A204.1 (cell line): ENCODE results near the gene SNORC.
"Not testable (repeated sequence)": the region's sequence is repeated elsewhere in the genome, so short reads cannot be mapped to it uniquely, and the experiment has no call there.

Experiments
- FAIRE-seq: peaks from 2 replicates; lab custom pipeline; 2012; peaks lifted over from hg19 to GRCh38; lab: Jason Lieb, UNC

SNORC gene

GRCh38 chr2:232896720-232897597 is 26.9 kb downstream of the SNORC start:
- FAIRE-seq, result no peak

GRCh38 chr2:232897598-232898408 is 27.7 kb downstream of the SNORC start:
- FAIRE-seq, result no peak

- FAIRE-seq, result no peak
Observed at GRCh38 chr2:232898592-232899543, 28.8 kb downstream of the SNORC start.

- FAIRE-seq, result no peak
Observed at GRCh38 chr2:232900811-232901735, 31.0 kb downstream of the SNORC start.

GRCh38 chr2:232901736-232902578 is 31.9 kb downstream of the SNORC start:
- no peak for FAIRE-seq

- FAIRE-seq, result no peak
Observed at GRCh38 chr2:232903989-232904388, 33.9 kb downstream of the SNORC start.

- FAIRE-seq, result not testable (repeated sequence)
Observed at GRCh38 chr2:232906867-232907717, 37.0 kb downstream of the SNORC start.

- FAIRE-seq, result not testable (repeated sequence)
Observed at GRCh38 chr2:232907718-232908085, 37.6 kb downstream of the SNORC start.

GRCh38 chr2:232908695-232909094 is 38.6 kb downstream of the SNORC start:
- FAIRE-seq, result no peak

GRCh38 chr2:232910376-232910775 is 40.3 kb downstream of the SNORC start:
- FAIRE-seq, result no peak

- FAIRE-seq, result no peak
Observed at GRCh38 chr2:232911712-232912277, 41.7 kb downstream of the SNORC start.

GRCh38 chr2:232913903-232914302 is 43.8 kb downstream of the SNORC start:
- no peak for FAIRE-seq

GRCh38 chr2:232919141-232919540 is 49.1 kb downstream of the SNORC start:
- FAIRE-seq, result no peak

- no peak for FAIRE-seq
Observed at GRCh38 chr2:232920055-232920454, 50.0 kb downstream of the SNORC start.

GRCh38 chr2:232920760-232921159 is 50.7 kb downstream of the SNORC start:
- no peak for FAIRE-seq

- FAIRE-seq, result no peak
Observed at GRCh38 chr2:232924433-232924832, 54.4 kb downstream of the SNORC start.

- no peak for FAIRE-seq
Observed at GRCh38 chr2:232925153-232925820, 55.2 kb downstream of the SNORC start.

- no peak for FAIRE-seq
Observed at GRCh38 chr2:232925821-232926156, 55.7 kb downstream of the SNORC start.
